ENCODE data around the gene FIBCD1.

FIBCD1 gene

DNA sequence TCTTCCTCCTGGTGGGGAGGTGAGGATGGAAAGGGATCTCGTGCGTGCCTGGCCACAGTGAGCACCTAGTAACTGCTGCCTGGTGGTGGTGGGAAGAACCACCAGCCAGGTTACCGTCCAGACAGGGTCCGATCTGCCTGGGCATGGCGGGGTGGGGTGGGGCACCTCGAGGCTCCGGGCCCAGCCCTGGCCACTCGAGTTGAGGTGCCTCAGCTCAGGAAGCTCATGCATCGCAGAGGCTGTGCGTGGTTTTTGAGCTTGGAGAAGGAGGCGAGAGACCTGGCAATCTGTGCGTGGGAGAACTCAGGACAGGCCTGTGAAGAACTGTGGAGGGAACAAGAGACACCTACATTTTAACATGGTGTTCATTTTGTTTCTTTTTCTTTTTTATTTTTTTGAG, 31.0 kb upstream of the FIBCD1 start:
- TF ChIP-seq, protein P1, sequence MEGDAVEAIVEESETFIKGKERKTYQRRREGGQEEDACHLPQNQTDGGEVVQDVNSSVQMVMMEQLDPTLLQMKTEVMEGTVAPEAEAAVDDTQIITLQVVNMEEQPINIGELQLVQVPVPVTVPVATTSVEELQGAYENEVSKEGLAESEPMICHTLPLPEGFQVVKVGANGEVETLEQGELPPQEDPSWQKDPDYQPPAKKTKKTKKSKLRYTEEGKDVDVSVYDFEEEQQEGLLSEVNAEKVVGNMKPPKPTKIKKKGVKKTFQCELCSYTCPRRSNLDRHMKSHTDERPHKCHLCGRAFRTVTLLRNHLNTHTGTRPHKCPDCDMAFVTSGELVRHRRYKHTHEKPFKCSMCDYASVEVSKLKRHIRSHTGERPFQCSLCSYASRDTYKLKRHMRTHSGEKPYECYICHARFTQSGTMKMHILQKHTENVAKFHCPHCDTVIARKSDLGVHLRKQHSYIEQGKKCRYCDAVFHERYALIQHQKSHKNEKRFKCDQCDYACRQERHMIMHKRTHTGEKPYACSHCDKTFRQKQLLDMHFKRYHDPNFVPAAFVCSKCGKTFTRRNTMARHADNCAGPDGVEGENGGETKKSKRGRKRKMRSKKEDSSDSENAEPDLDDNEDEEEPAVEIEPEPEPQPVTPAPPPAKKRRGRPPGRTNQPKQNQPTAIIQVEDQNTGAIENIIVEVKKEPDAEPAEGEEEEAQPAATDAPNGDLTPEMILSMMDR (conservative IDR thresholded peaks at IDR 0.05; ENCODE audit: low read depth, low read length): no peak
- no peak for DNase-seq (ENCODE audit: low read depth)
- H3K4me3 ChIP-seq (ENCODE audit: low read depth, low read length): no peak overlapping the region

DNA sequence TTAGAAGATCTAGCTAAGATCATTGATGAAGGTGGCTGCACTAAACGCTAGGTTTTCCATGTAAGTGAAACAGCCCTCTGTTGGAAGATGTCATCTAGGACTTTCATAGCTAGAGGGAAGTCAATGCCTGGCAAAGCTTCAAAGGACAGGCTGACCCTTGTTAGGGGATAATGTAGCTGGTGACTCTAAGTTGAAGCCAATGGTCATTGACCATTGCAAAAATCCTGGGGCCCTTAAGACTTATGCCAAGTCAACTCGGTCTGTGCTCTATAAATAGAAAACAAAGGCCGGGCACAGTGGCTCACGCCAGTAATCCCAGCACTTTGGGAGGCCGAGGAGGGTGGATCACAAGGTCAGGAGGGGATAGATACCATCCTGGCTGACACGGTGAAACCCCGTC, 26.6 kb upstream of the FIBCD1 start:
- no peak overlapping the region for H3K4me3 ChIP-seq (ENCODE audit: low read depth, low read length)
- TF ChIP-seq, protein P1 (conservative IDR thresholded peaks at IDR 0.05; ENCODE audit: low read depth, low read length): no peak
- no peak for DNase-seq (ENCODE audit: low read depth)

DNA sequence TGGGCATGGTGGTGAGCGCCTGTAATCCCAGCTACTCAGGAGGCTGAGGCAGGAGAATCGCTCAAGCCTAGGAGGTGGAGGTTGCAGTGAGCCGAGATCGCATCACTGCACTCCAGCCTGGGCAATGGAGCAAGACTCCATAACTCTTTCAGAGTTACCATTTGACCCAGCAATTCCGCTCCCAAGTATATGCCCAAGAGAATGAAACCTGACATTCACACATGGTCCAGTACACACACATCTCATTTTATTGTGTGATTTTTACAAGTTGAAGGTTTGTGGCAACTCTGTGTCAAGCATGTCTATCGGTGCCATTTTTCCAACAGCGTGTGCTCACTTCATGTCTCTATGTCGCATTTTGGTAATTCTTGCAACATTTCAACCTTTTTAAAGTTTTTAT, 24.9 kb upstream of the FIBCD1 start:
- TF ChIP-seq, protein P1 (conservative IDR thresholded peaks at IDR 0.05; ENCODE audit: low read depth, low read length): no peak
- no peak overlapping the region for H3K4me3 ChIP-seq (ENCODE audit: low read depth, low read length)
- DNase-seq (ENCODE audit: low read depth): no peak

DNA sequence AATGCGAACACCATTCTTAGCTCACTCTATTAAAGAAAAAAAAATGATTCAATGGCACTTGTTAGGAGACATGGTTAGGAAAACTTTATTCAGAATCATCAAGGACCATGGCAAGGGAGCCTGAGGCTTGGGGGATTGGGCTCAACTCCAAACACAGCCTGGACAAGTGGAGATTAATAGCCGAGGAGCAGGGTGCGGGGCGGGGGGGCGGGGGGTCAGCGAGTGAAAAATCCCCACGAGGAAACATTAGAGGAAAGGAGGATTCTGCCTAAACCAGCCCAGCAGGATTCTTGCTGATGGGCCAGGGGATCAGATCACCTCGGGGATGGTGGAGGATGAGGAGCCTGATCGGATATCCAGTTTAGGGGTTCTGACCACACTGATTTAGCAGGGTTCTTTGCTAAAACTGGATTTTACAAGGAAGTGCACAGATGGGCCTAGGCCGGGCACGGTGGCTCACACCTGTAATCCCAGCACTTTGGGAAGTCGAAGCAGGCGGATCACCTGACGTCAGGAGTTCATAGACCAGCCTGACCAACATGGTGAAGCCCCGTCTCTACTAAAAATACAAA, 24.4 kb upstream of the FIBCD1 start:
- no peak overlapping the region for H3K4me3 ChIP-seq (ENCODE audit: low read depth, low read length)
- no peak for DNase-seq (ENCODE audit: low read depth)
- TF ChIP-seq, protein P1 (conservative IDR thresholded peaks at IDR 0.05; ENCODE audit: low read depth, low read length): no peak

DNA sequence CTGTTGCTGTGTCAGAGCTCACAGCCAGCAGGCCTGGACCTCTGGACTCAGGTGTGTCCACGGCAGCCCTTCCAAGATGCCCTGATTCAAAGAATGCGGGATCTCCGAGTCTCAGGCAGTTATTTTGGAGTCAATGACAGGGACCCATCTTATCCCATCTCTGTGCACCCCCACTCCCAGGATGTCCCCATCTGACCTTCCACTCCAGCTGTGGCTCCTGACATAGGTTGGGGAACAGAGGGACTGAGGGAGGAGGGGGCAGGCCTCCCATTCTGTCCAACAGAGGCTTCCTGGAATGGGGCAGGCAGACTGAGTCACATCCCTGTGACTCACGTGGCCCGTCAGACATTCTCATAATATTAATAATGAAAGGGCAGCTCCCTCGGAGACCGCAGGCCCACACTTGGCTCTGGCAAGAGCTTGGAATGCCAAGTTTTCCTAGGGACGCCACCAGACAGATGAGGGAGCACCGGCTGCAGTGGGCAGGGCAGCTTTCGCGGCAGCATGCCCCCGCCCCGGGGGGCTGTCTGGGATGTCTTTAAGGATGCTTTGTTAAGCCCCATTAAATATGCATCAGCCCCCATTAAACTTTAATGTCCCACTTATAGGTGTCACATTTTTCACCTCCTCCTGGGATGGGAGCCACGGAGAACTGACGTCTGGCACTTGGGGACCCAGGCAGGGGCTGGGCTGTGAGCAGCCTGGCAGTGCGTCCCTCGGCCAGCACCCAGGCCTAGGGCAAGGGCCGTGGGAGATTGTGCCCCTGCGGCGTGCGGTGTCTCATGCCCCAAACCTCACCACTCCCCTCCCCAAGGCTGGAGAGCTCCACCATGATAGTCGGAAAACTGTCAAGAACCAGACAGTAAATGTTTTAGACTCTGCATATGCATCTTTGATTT, 23.6 kb upstream of the FIBCD1 start:
- peak; percentile 90 for DNase-seq (ENCODE audit: low read depth)
- H3K4me3 ChIP-seq (ENCODE audit: low read depth, low read length): no peak overlapping the region
- TF ChIP-seq, protein P1 (conservative IDR thresholded peaks at IDR 0.05; ENCODE audit: low read depth, low read length): no peak

DNA sequence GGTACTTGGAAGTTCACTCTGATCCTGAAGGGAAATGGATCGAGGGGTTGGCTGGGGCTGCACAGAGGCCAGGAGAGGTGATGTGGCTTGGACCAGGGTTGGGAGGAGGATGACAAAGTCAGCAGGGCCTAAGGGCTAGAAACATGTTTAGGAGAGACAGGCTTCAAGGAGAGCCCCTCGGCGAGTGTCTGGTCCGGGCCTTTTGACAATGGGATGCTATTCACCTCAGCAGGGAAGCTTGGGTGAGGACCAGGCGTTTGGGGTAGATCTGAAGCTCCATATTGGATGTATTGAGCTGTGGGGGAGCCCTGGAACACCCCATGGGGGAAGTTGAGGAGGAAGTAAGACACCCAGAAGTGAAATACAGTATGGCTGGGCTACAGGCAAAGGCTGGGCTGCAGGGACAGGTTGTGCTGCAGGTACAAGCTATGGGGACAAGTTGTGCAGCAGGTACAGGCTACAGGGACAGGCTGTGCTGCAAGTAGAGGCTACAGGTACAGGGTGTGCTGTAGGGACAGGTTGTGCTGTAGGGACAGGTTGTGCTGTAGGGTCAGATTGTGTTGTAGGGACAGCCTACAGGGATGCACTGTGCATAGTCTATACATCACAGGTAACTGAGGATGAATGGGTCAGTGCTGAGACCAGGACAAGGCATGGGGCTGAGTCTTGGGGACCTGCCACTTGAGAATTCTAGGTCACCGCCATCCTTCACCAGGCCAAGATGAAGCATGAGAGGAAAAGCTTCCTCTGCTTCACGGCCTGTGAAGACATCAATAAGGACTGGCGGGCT, 22.7 kb upstream of the FIBCD1 start:
- no peak overlapping the region for H3K4me3 ChIP-seq (ENCODE audit: low read depth, low read length)
- DNase-seq (ENCODE audit: low read depth): no peak
- TF ChIP-seq, protein P1 (conservative IDR thresholded peaks at IDR 0.05; ENCODE audit: low read depth, low read length): no peak

Measured in choroid plexus epithelial cell (primary cell).